ENCODE measurements around the gene APBB2.

DNA sequence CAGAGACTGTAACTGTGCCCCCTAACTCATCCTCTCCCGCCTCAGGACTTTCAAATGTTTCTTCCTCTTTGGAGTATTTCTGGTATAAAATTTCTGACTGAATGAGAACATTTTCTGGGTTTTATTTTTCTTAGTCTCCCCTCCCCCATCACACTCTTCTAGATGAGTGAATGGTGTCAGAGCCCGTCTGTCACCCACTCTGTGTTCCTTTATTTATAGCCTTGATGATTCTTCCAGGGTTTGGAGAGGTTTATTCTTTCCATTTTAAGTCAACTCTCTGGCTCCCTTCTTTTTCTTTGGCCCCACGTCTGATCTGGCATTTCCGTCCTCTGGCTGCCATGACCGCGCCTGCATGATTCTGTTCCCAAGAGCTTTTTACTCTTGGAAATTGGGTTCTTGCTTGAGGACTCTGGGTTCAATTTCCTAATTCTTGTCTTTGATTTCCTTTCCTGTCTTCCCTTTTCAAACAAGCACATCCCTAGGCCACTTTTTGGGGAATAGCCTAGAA lies 335.7 kb downstream of the APBB2 start:
- TF ChIP-seq, protein P1, sequence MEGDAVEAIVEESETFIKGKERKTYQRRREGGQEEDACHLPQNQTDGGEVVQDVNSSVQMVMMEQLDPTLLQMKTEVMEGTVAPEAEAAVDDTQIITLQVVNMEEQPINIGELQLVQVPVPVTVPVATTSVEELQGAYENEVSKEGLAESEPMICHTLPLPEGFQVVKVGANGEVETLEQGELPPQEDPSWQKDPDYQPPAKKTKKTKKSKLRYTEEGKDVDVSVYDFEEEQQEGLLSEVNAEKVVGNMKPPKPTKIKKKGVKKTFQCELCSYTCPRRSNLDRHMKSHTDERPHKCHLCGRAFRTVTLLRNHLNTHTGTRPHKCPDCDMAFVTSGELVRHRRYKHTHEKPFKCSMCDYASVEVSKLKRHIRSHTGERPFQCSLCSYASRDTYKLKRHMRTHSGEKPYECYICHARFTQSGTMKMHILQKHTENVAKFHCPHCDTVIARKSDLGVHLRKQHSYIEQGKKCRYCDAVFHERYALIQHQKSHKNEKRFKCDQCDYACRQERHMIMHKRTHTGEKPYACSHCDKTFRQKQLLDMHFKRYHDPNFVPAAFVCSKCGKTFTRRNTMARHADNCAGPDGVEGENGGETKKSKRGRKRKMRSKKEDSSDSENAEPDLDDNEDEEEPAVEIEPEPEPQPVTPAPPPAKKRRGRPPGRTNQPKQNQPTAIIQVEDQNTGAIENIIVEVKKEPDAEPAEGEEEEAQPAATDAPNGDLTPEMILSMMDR (conservative IDR thresholded peaks at IDR 0.05): no peak
- TF ChIP-seq ZFX (IDR thresholded peaks at IDR 0.05): no peak
